ENCODE measurements around the gene SIM1. TPM values are rescaled to one million over a fixed set of nuclear protein-coding genes. Genes with fewer than 3 reads are reported as not detected.

SIM1 gene
- total RNA-seq, 1 donor from 2014 or later: not detected

DNA sequence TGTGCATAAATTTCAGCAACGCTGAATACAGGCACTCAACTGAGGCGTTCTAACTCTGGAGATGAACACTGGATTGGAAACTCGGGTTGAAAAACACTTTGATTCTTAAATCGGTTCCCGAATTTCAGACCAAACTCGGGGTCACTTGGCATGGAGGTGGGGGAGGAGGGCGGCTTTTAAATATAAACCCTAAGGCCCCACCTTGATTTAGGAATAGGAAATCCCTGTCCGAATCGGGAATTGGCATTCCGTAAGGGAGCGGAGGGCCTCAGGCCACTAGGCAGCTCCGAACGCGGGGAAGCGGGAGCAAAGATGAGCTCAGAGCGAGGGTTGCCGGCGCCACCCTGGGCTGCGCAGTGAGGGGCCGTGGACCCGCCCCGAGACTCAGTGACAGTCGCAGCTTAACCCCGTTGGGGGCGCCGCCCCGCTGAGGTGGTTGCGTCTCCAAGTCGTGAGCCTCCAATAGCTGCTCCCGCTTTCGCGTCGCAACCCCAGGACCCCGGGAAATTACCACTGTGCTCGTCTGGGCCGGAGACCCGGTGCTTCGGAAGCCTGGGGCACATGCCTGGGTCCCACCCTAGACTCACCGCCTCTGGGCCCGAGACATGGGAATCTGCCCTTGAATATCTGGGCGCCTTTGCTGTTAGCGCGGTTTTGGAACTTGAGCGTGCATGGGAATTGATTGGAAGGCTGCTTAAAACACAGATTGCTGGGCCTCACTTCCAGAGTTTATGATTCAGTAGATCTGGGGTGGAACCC is 4.6 kb upstream of the SIM1 start:
- Histone ChIP-seq H3K36me3 (no peaks in the 10 kb centered on the region), H3K27ac (no peak overlapping the region), H3K4me1 (peaks cover 0 to 4% of the 10 kb centered on the region in 2 donors), H3K27me3 (peaks cover 33% of the 10 kb centered on the region), H3K9me3 (no peaks in the 10 kb centered on the region), H3K4me3 (no peak overlapping the region)
- intact Hi-C loops (cut with DNase I): loop anchor here (10.0 kb wide), 1 partner anchor 874 kb away; no protein-coding TSS in a partner anchor
- TF ChIP-seq, protein P1, sequence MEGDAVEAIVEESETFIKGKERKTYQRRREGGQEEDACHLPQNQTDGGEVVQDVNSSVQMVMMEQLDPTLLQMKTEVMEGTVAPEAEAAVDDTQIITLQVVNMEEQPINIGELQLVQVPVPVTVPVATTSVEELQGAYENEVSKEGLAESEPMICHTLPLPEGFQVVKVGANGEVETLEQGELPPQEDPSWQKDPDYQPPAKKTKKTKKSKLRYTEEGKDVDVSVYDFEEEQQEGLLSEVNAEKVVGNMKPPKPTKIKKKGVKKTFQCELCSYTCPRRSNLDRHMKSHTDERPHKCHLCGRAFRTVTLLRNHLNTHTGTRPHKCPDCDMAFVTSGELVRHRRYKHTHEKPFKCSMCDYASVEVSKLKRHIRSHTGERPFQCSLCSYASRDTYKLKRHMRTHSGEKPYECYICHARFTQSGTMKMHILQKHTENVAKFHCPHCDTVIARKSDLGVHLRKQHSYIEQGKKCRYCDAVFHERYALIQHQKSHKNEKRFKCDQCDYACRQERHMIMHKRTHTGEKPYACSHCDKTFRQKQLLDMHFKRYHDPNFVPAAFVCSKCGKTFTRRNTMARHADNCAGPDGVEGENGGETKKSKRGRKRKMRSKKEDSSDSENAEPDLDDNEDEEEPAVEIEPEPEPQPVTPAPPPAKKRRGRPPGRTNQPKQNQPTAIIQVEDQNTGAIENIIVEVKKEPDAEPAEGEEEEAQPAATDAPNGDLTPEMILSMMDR (IDR thresholded peaks at IDR 0.05): no peak
- no peak for DNase-seq (ENCODE audit: low spot score in 2 of 2)

DNA sequence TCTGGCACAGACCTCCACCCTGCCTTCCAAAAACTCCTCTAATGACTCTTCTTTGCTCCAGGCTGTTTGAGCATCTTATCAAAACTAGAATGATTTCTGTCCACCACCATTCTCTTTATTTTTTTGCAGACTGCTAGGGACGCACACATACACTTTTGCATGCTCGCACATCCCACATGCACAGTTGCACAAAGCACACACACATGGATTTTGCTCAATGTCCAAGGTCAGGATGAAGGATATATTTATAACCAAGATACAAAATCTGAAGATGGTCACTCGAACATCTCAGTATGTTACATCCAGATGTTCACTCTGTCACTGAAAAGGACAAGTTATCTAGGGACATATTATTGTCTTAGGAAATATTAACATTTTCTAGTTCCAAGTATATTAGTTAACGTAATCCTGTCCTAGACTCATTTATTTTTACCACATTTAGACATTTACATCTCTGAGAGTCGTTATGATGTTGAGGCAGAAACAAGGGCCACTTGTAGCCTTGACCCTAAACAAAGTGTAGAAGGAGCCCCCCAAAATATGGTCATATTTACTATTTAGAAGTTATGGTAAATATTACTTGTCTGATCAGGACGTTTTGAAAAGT is 3.4 kb upstream of the SIM1 start:
- no peak for DNase-seq (ENCODE audit: low spot score in 2 of 2)
- TF ChIP-seq, protein P1 (IDR thresholded peaks at IDR 0.05): no peak
- Histone ChIP-seq H3K9me3 (no peaks in the 10 kb centered on the region), H3K27ac (no peak overlapping the region), H3K36me3 (no peaks in the 10 kb centered on the region), H3K4me3 (no peak overlapping the region), H3K4me1 (peaks cover 0 to 4% of the 10 kb centered on the region in 2 donors), H3K27me3 (peaks cover 44% of the 10 kb centered on the region)
- intact Hi-C loops (cut with DNase I): loop anchor here (10.0 kb wide), 1 partner anchor 873 kb away; no protein-coding TSS in a partner anchor

DNA sequence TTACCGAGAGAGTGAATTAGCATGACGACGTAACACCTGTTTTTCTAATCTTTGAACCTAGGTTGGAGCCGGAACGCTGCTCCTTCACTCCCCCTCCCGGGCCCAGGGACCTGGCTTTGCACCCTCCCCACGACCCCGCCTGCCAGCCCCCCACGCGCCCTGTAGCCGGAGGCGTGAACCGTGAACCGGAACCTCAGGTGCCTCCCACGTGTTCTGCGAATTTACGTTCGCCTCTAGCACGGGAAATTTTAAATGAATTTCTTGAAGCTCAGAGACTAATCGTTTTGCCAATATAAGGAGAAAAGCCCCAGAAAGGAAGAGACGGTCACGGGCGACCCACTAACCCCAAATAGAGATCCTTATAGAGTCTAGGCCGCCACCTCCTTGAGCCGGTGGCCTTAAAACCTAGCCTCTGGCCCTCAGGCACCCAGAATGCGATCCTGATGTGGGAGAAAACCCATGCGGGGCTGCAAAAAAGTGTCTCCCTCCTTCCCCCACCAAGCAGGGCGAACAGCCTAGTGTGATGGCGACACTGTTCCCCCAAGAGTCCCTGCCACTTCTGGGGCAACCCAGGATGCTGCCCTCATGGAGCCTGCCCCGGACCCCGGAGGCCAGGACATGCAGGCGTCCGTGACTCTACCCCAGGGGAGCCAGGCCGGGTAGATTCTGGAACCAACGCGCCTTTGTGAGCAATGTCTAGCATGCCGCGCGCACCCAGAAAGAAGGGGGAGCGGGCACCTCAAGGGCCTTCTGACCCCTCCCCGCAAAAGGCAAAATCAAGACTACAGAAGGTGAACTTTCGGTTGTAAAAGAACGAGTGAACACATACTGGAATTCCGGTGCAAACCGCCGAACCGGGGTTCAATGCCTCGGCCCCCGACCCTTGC is 2.7 kb upstream of the SIM1 start:
- TF ChIP-seq, protein P1 (IDR thresholded peaks at IDR 0.05): no peak
- Histone ChIP-seq H3K36me3 (no peaks in the 10 kb centered on the region), H3K27ac (no peak overlapping the region), H3K27me3 (peaks cover 49% of the 10 kb centered on the region), H3K4me1 (peaks cover 0 to 4% of the 10 kb centered on the region in 2 donors), H3K9me3 (no peaks in the 10 kb centered on the region), H3K4me3 (no peak overlapping the region)
- intact Hi-C loops (cut with DNase I): loop anchor here (10.0 kb wide), 1 partner anchor 873 kb away; no protein-coding TSS in a partner anchor
- DNase-seq (ENCODE audit: low spot score in 2 of 2): no peak

DNA sequence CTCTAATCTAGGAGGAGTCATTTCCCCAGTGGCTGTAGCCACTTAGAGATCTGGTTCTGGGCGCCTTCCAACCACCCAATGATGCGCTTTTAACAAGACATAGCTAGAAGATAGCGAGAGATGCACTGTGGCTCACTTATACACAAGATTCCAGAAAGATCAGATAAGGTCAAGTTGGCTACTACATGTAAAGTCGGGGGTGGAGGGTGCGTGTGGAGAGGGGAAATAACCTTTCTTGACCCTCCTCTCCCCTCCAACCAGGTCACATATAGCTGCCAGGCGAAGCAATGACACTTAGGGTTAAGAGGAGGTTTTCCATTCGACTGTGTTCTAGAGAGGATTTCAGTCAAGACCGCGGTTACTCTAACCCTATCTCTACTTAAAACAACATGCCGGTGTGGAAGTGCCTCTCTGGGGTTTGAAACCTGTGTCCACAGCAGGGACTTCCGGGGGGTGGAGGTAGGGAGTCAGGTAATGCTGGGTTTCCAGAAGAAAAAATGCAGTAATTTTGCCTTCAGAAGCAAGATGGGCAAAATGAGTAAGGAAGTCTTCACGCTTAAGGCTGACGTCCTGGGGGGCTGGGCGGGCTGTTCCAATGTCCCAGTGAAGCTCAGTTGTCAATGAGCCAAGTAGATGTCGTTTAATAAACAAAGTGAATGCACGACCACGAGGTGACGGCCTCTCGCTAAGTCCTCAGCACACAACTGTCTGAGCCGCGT is 1.8 kb upstream of the SIM1 start:
- Histone ChIP-seq H3K4me3 (no peak overlapping the region), H3K36me3 (no peaks in the 10 kb centered on the region), H3K4me1 (peaks cover 0 to 4% of the 10 kb centered on the region in 2 donors), H3K27me3 (peaks cover 56% of the 10 kb centered on the region), H3K27ac (no peak overlapping the region), H3K9me3 (no peaks in the 10 kb centered on the region)
- DNase-seq (ENCODE audit: low spot score in 2 of 2): no peak
- TF ChIP-seq, protein P1 (IDR thresholded peaks at IDR 0.05): no peak
- intact Hi-C loops (cut with DNase I): loop anchor here (10.0 kb wide), 1 partner anchor 872 kb away; no protein-coding TSS in a partner anchor
